ENCODE results near the gene ST6GALNAC4. TPM values are rescaled to one million over a fixed set of nuclear protein-coding genes. Genes with fewer than 3 reads are reported as not detected.
A peak's percentile ranks its signal among the peaks of the same experiment; 100 is the strongest.

The ST6GALNAC4 gene
- total and polyA plus RNA-seq, 9 of the 15 experiments (the other 6 are each of a cell fraction or from before 2014, with no cell fraction given), result 2.6 to 43.1 (median 15.4) TPM

DNA sequence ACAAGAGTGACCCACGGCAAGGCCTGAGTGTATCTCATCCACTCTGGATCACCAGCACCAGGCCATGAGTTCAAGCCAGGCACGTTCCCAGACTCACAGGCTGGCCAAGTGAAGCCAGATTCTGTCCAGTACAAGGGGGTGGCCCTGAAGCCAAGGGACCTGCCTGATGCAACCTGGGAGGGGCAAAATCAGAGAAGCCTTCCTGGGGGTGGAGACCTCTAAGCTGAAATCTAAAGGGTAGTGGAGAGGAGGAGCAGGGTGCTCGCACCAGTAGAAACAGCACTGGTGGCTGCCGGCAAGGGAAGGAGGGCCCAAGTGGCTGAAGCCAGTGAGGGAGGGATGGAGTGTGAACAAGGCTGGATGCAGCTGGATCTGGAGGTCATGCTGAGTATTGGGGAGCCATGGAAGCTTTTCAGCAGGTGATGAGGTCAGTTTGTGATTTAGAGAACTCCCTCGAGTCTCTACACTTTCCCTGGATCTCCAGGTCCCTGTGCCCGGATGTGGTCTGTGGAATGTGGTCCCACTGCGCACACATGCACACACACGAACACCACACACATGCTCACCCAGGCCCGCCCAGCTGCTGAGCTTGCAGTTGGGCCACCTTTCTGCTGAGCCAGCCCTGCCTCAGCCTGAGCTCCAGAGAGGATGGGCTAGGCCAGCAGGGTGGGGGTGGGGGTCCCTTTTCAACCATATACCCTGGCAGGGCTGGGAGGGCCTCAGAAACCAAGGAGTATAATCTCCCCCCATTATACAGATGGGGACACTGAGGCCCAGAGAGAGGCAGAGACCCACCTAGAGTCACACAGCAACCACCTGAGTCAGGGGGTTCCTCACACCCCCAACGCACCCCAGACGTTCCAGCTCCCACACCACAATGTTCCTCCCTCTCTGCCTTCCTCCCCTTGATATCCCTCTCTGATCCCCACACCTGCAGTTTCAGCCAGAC, 12.1 kb upstream of the ST6GALNAC4 start (continued):
- TF ChIP-seq, protein P1, sequence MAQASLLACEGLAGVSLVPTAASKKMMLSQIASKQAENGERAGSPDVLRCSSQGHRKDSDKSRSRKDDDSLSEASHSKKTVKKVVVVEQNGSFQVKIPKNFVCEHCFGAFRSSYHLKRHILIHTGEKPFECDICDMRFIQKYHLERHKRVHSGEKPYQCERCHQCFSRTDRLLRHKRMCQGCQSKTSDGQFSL (CRISPR knock-in tag; IDR thresholded peaks at IDR 0.05), result 0 out of 2 replicates have a peak, but pooled peaks have one; percentile 25
- TF ChIP-seq, protein P1 (tag; IDR thresholded peaks at IDR 0.05), result no peak
- TF ChIP-seq ETV6 (IDR thresholded peaks at IDR 0.05; ENCODE audit: borderline replicate concordance in 1 of 2, low read depth in 2 of 2, low read length in 1 of 2) (no peak), ETV6 (CRISPR knock-in tag; IDR thresholded peaks at IDR 0.05; ENCODE audit: borderline replicate concordance) (no peak), RBM25 (IDR thresholded peaks at IDR 0.05; ENCODE audit: low read depth, low read length, severe bottlenecking) (peak; percentile 69), EGR1 (conservative IDR thresholded peaks at IDR 0.05) (no peak), MAFK (IDR thresholded peaks at IDR 0.05; ENCODE audit: low read length) (no peak), CEBPG (CRISPR knock-in tag; IDR thresholded peaks at IDR 0.05) (peak; percentile 91), CEBPG (tag; conservative IDR thresholded peaks at IDR 0.05 in 1 of 2, IDR thresholded peaks at IDR 0.05 in 1 of 2) (no peak), HIVEP1 (CRISPR knock-in tag; IDR thresholded peaks at IDR 0.05) (no peak), SMARCA5 (IDR thresholded peaks at IDR 0.05) (0 out of 2 replicates have a peak, but pooled peaks have one; percentile 43), ZNF212 (CRISPR knock-in tag; IDR thresholded peaks at IDR 0.05) (no peak), KLF10 (CRISPR knock-in tag; IDR thresholded peaks at IDR 0.05) (no peak), GATAD2A (IDR thresholded peaks at IDR 0.05) (no peak), POLR2AphosphoS5 (IDR thresholded peaks at IDR 0.05; ENCODE audit: control insufficient read depth, insufficient read depth, low read depth, low read length) (peak; percentile 12; the same call in 1 of the 2 replicates), PTBP1 (IDR thresholded peaks at IDR 0.05; ENCODE audit: low read depth, low read length) (no peak), RBFOX2 (IDR thresholded peaks at IDR 0.05; ENCODE audit: low read depth, low read length) (peak; percentile 55; the same call in 1 of the 2 replicates), HMG20A (CRISPR knock-in tag; conservative IDR thresholded peaks at IDR 0.05) (no peak), SAFB2 (IDR thresholded peaks at IDR 0.05; ENCODE audit: borderline replicate concordance, low read depth, low read length, severe bottlenecking) (no peak)
- TF ChIP-seq, protein P2, sequence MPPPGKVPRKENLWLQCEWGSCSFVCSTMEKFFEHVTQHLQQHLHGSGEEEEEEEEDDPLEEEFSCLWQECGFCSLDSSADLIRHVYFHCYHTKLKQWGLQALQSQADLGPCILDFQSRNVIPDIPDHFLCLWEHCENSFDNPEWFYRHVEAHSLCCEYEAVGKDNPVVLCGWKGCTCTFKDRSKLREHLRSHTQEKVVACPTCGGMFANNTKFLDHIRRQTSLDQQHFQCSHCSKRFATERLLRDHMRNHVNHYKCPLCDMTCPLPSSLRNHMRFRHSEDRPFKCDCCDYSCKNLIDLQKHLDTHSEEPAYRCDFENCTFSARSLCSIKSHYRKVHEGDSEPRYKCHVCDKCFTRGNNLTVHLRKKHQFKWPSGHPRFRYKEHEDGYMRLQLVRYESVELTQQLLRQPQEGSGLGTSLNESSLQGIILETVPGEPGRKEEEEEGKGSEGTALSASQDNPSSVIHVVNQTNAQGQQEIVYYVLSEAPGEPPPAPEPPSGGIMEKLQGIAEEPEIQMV (tag; conservative IDR thresholded peaks at IDR 0.05; ENCODE audit: low read depth), result no peak
- TF ChIP-seq, protein P3, sequence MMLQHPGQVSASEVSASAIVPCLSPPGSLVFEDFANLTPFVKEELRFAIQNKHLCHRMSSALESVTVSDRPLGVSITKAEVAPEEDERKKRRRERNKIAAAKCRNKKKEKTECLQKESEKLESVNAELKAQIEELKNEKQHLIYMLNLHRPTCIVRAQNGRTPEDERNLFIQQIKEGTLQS (IDR thresholded peaks at IDR 0.05), result peak; percentile 43; the same call in 1 of the 2 replicates
- TF ChIP-seq, protein P3 (CRISPR knock-in tag; conservative IDR thresholded peaks at IDR 0.05), result no peak
